Endothelial cell (in vitro differentiated cells): ENCODE results near the gene PPM1N. TPM values are rescaled to one million over a fixed set of nuclear protein-coding genes. Genes with fewer than 3 reads are reported as not detected.

ENCODE experiments used
- DNase-seq: peaks from one replicate; pipeline ENCODE4 v3.0.0; 2021; ENCODE audit warnings: low spot score
- H3K27ac Mint-ChIP-seq: one replicate; pipeline ENCODE4 v1.8.0; 2021; ENCODE audit warnings: mixed read lengths, inconsistent platforms; ENCODE audit not compliant: unreplicated experiment
- H3K27me3 Mint-ChIP-seq: one replicate; pipeline ENCODE4 v1.8.0; 2021; ENCODE audit warnings: mild to moderate bottlenecking, moderate library complexity, mixed read lengths, inconsistent platforms; ENCODE audit not compliant: unreplicated experiment
- H3K36me3 Mint-ChIP-seq: one replicate; pipeline ENCODE4 v1.8.0; 2021; ENCODE audit warnings: mild to moderate bottlenecking, low read depth, mixed read lengths, inconsistent platforms; ENCODE audit not compliant: unreplicated experiment
- H3K4me1 Mint-ChIP-seq: one replicate; pipeline ENCODE4 v1.8.0; 2021; ENCODE audit warnings: mild to moderate bottlenecking, mixed read lengths, inconsistent platforms; ENCODE audit not compliant: unreplicated experiment
- H3K4me3 Mint-ChIP-seq: one replicate; pipeline ENCODE4 v1.8.0; 2021; ENCODE audit warnings: mild to moderate bottlenecking, mixed read lengths, inconsistent platforms; ENCODE audit not compliant: unreplicated experiment
- H3K9me3 Mint-ChIP-seq: one replicate; pipeline ENCODE4 v1.8.0; 2021; ENCODE audit warnings: mixed read lengths, inconsistent platforms; ENCODE audit not compliant: unreplicated experiment
- CTCF ChIP-seq: fragments of 200-600 bp; sonication (generic); IDR thresholded peaks from one replicate; pipeline ENCODE4 v1.5.0; 2021; ENCODE audit warnings: antibody characterized with exemption; ENCODE audit not compliant: unreplicated experiment
- total RNA-seq: library from RNA; stranded (reverse); fragmentation: NEBNext Ultra II Directional; extraction: Animal tissue kit (Norgen Biotek cat#: 25700); gene quantifications from one replicate; pipeline ENCODE4 v1.2.1, GENCODE V29; 2021; ENCODE audit not compliant: unreplicated experiment

Gene PPM1N
- total RNA-seq, 1 donor from 2014 or later = 0.33 TPM

GRCh38 chr19:45506989-45507871 lies 9.0 kb downstream of the PPM1N start, which contains the start of gene VASP:
Gene VASP, plus strand, starts transcription at chr19:45507479. Its CDS starts 293 bp downstream, at chr19:45507772.
- no peaks in the 10 kb centered on the region for H3K9me3 Mint-ChIP-seq
- peaks cover 26% of the 10 kb centered on the region for H3K4me1 Mint-ChIP-seq
- peak within 1 kb of the TSS; percentile 100 for H3K4me3 Mint-ChIP-seq
- H3K36me3 Mint-ChIP-seq = peaks cover 17% of the 10 kb centered on the region
- peak within 1 kb of the TSS; percentile 81 for H3K27ac Mint-ChIP-seq
- DNase-seq = peak; percentile 79
- no peak for TF ChIP-seq CTCF
- peaks cover 19% of the 10 kb centered on the region for H3K27me3 Mint-ChIP-seq

GRCh38 chr19:45507872-45508416 lies 9.7 kb downstream of the PPM1N start:
- peak overlapping the region; percentile 64 for H3K27ac Mint-ChIP-seq
- H3K27me3 Mint-ChIP-seq = peaks cover 19% of the 10 kb centered on the region
- peaks cover 28% of the 10 kb centered on the region for H3K4me1 Mint-ChIP-seq
- TF ChIP-seq CTCF = no peak
- DNase-seq = no peak
- no peaks in the 10 kb centered on the region for H3K9me3 Mint-ChIP-seq
- peaks cover 17% of the 10 kb centered on the region for H3K36me3 Mint-ChIP-seq
- H3K4me3 Mint-ChIP-seq = peak overlapping the region; percentile 100

- peaks cover 33% of the 10 kb centered on the region for H3K4me1 Mint-ChIP-seq
- peak; percentile 70 for DNase-seq
- peaks cover 19% of the 10 kb centered on the region for H3K27me3 Mint-ChIP-seq
- H3K9me3 Mint-ChIP-seq = no peaks in the 10 kb centered on the region
- no peak for TF ChIP-seq CTCF
- H3K27ac Mint-ChIP-seq = peak overlapping the region; percentile 64
- peak overlapping the region; percentile 100 for H3K4me3 Mint-ChIP-seq
- H3K36me3 Mint-ChIP-seq = peaks cover 17% of the 10 kb centered on the region
Measured at GRCh38 chr19:45508417-45508860, 10.2 kb downstream of the PPM1N start.

- peak; percentile 78 for DNase-seq
- peaks cover 23% of the 10 kb centered on the region for H3K27me3 Mint-ChIP-seq
- peak; percentile 11 for TF ChIP-seq CTCF
Measured at GRCh38 chr19:45508861-45509691, 10.8 kb downstream of the PPM1N start.

More at GRCh38 chr19:45508861-45509691, 10.8 kb downstream of the PPM1N start:
- Mint-ChIP-seq H3K4me1 (peaks cover 40% of the 10 kb centered on the region), H3K36me3 (peaks cover 20% of the 10 kb centered on the region), H3K4me3 (peak overlapping the region; percentile 100), H3K27ac (peak overlapping the region; percentile 100), H3K9me3 (no peaks in the 10 kb centered on the region)
